PC-3 (cell line): Measurements from ENCODE around the gene NUDT22. TPM values are rescaled to one million over a fixed set of nuclear protein-coding genes. Genes with fewer than 3 reads are reported as not detected.

Experiments used
- ATAC-seq: fragments of 200-7000 bp; cut with Tn5 transposase; 2 replicates; pipeline ENCODE4 v1.9.1; 2020; ENCODE audit warnings: mild to moderate bottlenecking, moderate library complexity
- BruUV-seq: library from RNA; stranded (reverse); fragments of 400-500 nt; replicated peaks from 2 replicates; lab custom pipeline; 2021; lab: Mats Ljungman, UMichigan
- CTCF ChIA-PET: fragments of 300-600 bp; sonication (Branson Sonifier 250); formaldehyde crosslinking; loops from one replicate; lab custom pipeline; 2022; ENCODE audit warnings: antibody characterized with exemption; lab: Charles Lee
- POLR2A ChIA-PET: fragments of 300-600 bp; sonication (Branson Sonifier 250); formaldehyde crosslinking; loops from one replicate; lab custom pipeline; 2022; ENCODE audit warnings: antibody characterized with exemption; ENCODE audit not compliant: unreplicated experiment; lab: Charles Lee
- DNase-seq: peaks from one replicate; pipeline ENCODE4 v3.0.0-alpha.2; 2015
- H2AFZ ChIP-seq: fragments of 300-600 bp; sonication (generic); 2 replicates; pipeline ENCODE4 v1.6.0; 2016; ENCODE audit warnings: antibody characterized with exemption, low read length
- H3F3A ChIP-seq: fragments of 300-600 bp; sonication (generic); one replicate; pipeline ENCODE4 v1.6.0; 2017; ENCODE audit warnings: antibody characterized with exemption, low read length, control low read depth, mild to moderate bottlenecking; ENCODE audit not compliant: unreplicated experiment
- H3K27ac ChIP-seq: fragments of 300-600 bp; sonication (generic); 2 replicates; pipeline ENCODE4 v1.5.1; 2016; ENCODE audit warnings: mild to moderate bottlenecking, low read length
- H3K27me3 ChIP-seq: fragments of 300-600 bp; sonication (generic); 2 replicates; pipeline ENCODE4 v1.6.1; 2016; ENCODE audit warnings: low read length, mixed read lengths
- H3K36me3 ChIP-seq: fragments of 300-600 bp; sonication (generic); 2 replicates; pipeline ENCODE4 v1.6.1; 2016; ENCODE audit warnings: low read depth, mixed run types, low read length, mixed read lengths
- H3K4me1 ChIP-seq: fragments of 300-600 bp; sonication (generic); 2 replicates; pipeline ENCODE4 v1.5.1; 2016; ENCODE audit warnings: low read length; ENCODE audit not compliant: insufficient read depth
- H3K4me2 ChIP-seq: fragments of 300-600 bp; sonication (generic); 2 replicates; pipeline ENCODE4 v1.6.0; 2016; ENCODE audit warnings: low read length
- H3K4me3 ChIP-seq: fragments of 300-600 bp; sonication (generic); 2 replicates; pipeline ENCODE4 v1.5.1; 2016; ENCODE audit warnings: mild to moderate bottlenecking, low read length, mixed read lengths
- H3K79me2 ChIP-seq: fragments of 300-600 bp; sonication (generic); 2 replicates; pipeline ENCODE4 v1.6.1; 2017; ENCODE audit warnings: low read length, mixed read lengths
- H3K9ac ChIP-seq: fragments of 300-600 bp; sonication (generic); 2 replicates; pipeline ENCODE4 v1.6.0; 2016; ENCODE audit warnings: mild to moderate bottlenecking, low read length
- H3K9me2 ChIP-seq: fragments of 300-600 bp; sonication (generic); replicated peaks from 2 replicates; pipeline ENCODE4 v1.6.1; 2016; ENCODE audit warnings: mixed run types, low read length, mixed read lengths
- H3K9me3 ChIP-seq: fragments of 300-600 bp; sonication (generic); 2 replicates; pipeline ENCODE4 v1.6.1; 2016; ENCODE audit warnings: low read length, mixed read lengths
- H4K20me1 ChIP-seq: fragments of 300-600 bp; sonication (generic); 2 replicates; pipeline ENCODE4 v1.6.1; 2016; ENCODE audit warnings: low read length, mixed read lengths
- CTCF ChIP-seq: fragments of 300-600 bp; sonication (generic); conservative IDR thresholded peaks from 2 replicates; pipeline ENCODE4 v1.5.1; 2017; ENCODE audit warnings: antibody characterized with exemption, low read depth, mild to moderate bottlenecking, low read length
- EZH2 ChIP-seq: fragments of 300-600 bp; sonication (generic); IDR thresholded peaks from one replicate; pipeline ENCODE4 v1.6.1; 2017; ENCODE audit warnings: antibody characterized with exemption, mild to moderate bottlenecking, low read length; ENCODE audit not compliant: unreplicated experiment
- EZH2phosphoT487 ChIP-seq: fragments of 300-600 bp; sonication (generic); IDR thresholded peaks from 2 replicates; pipeline ENCODE4 v1.6.1; 2018; ENCODE audit warnings: mild to moderate bottlenecking, antibody characterized with exemption, low read length, borderline replicate concordance
- intact Hi-C: fragments of 100-400 bp; cut with micrococcal nuclease; formaldehyde crosslinking; loops from 2 replicates; pipeline ENCODE4 v1.9.0; 2023
- total RNA-seq: library from RNA; depleted of rRNA; stranded (reverse); fragments of >200 nt; gene quantifications from 2 replicates; pipeline ENCODE4 v1.2.3, GENCODE V29; 2014

The NUDT22 gene
- total RNA-seq, 1 experiment from 2014 or later: 98.3 TPM

- BruUV-seq: no TSS peak
- Histone ChIP-seq H3K9me3 (no peaks in the 10 kb centered on the region), H3K27me3 (no peaks in the 10 kb centered on the region), H3K27ac (no peak overlapping the region), H3F3A (no peaks in the 10 kb centered on the region), H3K9me2 (no peaks in the 10 kb centered on the region), H4K20me1 (no peaks in the 10 kb centered on the region), H3K4me3 (no peak overlapping the region), H2AFZ (no peak overlapping the region), H3K79me2 (peaks cover 21% of the 10 kb centered on the region), H3K4me1 (peaks cover 29% of the 10 kb centered on the region), H3K36me3 (0 out of 2 replicates have a peak, but pooled peaks cover 3% of the 10 kb centered on the region), H3K9ac (no peak overlapping the region), H3K4me2 (no peak overlapping the region)
- CTCF ChIA-PET: interaction anchor here (1.0 kb wide), 1 partner anchor 20 kb away, joined by 5 read pairs; no protein-coding TSS in a partner anchor
- ATAC-seq (peak; percentile 12; the same call in 1 of the 2 replicates), DNase-seq (peak; percentile 49)
- POLR2A ChIA-PET: no interaction called here
- intact Hi-C loops: no loop called here
- TF ChIP-seq EZH2phosphoT487 (no peak), EZH2 (no peak), CTCF (no peak)
Observed at GRCh38 chr11:64224151-64224890, 1.8 kb upstream of the NUDT22 start.

GRCh38 chr11:64224891-64225607 is 1.0 kb upstream of the NUDT22 start:
- Histone ChIP-seq H3K4me2 (peak overlapping the region; percentile 97), H3K9me2 (no peaks in the 10 kb centered on the region), H4K20me1 (no peaks in the 10 kb centered on the region), H3F3A (no peaks in the 10 kb centered on the region), H2AFZ (no peak overlapping the region), H3K9ac (no peak overlapping the region; the same call in 1 of the 2 replicates), H3K36me3 (0 out of 2 replicates have a peak, but pooled peaks cover 3% of the 10 kb centered on the region), H3K27ac (no peak overlapping the region), H3K9me3 (no peaks in the 10 kb centered on the region), H3K4me3 (peak overlapping the region; percentile 83), H3K79me2 (peaks cover 21% of the 10 kb centered on the region), H3K27me3 (no peaks in the 10 kb centered on the region), H3K4me1 (peaks cover 34% of the 10 kb centered on the region)
- DNase-seq (no peak), ATAC-seq (no peak)
- ChIA-PET CTCF (no interaction called here), POLR2A (no interaction called here)
- TF ChIP-seq CTCF: no peak
- no peak for TF ChIP-seq EZH2phosphoT487
- TF ChIP-seq EZH2: no peak
- BruUV-seq: no TSS peak
- intact Hi-C loops: no loop called here
